SKM-1 (cell line): ENCODE results near the gene NSUN7.

Experiments used
- DNase-seq: peaks from one replicate; lab custom pipeline; 2025; ENCODE audit not compliant: unreplicated experiment; lab: John Stamatoyannopoulos, UW

NSUN7 gene

DNA sequence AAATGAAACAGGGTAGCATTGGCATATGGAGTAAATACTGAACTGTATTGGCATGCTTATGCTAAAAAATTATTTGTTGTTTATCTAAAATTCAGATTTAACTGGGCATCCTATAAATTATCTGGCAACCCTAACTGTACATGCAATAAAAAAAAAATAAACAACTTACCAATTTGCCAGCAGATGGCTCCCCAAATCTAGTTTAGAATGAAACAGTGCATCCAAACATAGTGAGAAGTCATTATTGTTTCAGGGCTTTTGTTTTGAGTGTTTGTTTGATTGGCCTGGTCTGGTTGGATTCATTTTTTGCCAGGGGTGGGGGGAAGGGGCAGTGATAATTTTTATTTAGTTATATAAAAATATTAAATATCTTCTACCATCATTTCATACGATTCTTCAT is 12.8 kb upstream of the NSUN7 start:
- no peak for DNase-seq

DNA sequence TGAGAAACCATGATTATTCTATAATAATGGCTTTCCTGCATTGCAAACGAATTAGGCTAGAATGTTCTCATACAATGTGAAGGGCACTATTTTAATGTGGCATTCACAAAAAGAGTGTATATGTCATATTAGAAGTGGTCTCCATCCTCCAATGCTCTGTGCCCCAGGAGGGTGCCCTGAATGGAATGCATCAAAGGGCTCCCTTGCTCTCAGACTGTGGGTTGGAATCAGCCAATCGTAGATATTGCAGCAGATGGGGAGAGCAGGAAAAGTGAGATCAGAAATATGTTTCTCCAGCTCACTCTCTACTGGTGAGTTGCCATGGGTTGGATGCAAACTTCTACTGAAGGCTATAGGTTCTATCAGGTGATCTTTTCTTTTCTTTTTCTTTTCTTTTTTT is 11.9 kb upstream of the NSUN7 start:
- DNase-seq: no peak

GRCh38 chr4:40739347-40739746 is 10.4 kb upstream of the NSUN7 start:
- no peak for DNase-seq

- no peak for DNase-seq
Measured at GRCh38 chr4:40744218-40744617, 5.5 kb upstream of the NSUN7 start.

DNA sequence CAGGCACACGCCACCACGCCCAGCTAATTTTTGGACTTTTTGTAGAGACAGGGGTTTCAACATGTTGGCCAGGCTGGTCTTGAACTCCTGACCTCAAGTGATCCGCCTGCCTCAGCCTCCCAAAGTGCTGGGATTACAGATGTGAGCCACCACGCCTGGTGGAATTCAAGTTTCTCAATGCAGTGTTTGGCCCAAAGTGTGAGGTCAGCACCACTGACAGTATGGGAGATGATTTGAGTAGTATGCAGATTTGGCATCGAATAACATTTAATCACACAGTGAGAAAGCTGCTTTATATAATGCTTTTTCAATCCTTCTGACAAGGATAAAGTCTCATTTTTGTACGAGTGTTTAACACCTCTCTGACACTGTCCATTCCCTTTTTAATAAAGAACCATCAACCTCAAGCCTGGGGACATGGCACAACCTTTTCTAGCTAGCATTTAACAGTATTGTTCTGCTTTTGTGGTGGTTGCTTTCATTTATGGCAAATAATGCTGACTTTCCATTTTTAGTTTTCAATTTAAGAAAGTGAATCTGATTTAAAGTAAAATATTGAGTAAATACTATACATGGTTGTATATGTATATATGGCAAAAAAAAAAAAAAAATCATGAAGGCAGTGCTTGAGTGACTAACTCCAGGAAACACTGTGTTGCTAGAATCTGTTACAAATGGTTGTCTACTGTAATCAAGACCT is 4.3 kb upstream of the NSUN7 start:
- DNase-seq: no peak

DNA sequence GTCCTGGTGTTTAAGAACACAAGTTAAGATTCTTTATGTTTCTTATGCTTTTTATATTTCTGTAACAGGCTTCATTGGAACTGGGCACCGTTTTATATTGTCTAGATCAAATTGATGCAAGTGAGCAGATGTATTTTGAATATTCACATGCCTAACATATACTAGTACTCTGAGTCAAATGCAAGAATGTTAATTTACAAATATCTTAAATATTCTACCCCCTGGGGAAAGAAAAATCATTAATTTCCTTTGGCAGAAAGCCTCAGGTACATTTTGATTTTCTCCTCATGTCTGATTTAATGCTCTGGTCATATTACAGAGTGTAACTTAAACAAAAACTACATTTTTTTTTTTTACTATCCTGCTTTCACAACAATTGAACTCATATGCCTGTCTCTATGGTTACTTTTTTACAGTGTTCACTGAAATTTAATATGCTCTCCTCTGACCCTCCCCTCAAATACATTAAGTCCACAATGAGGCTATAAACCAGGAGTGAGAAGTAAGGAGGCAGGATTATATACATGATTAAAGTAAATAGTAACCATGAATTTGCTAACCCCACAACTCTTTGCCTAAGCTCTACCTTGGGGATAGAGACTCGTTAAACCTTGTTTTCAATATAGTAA is 2.4 kb upstream of the NSUN7 start:
- no peak for DNase-seq

DNA sequence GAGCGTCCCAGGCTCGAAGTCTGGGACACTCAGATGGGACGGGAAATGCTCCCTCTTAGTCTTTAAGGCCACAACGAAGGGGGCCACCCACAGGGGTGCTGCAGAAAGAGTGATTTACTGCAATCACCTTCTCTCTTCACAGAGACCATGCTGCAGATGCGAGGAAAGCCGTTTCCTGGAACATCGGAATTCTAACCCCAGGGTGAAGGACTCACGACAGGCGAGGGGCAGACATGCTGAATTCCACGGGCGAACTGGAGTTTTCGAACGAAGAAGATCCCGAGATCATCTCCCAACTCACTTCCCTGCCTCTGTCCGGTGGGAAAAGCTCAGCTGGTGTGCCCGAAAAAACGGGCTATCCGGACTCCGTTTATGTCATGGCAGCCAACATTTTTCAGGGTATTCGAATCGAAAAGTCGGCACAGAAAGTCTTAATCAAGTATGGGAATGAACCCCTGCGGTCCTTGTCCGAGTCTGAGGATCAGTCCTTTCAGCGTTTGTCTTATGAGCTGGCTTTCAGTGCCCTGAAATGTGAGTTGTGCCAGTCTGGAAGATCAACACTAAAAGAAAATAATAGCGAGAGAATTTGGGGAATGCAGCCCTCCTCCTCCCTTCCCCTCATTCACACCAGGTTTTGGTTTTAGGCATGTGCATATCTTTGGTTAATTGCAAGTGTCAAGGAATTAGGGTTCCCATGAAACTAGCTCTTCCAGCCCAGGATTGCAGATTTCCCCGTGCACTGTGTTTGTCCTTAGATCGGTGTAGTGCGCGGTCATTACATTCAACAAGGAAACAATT is 905 bp downstream of the NSUN7 start:
- DNase-seq: no peak

DNA sequence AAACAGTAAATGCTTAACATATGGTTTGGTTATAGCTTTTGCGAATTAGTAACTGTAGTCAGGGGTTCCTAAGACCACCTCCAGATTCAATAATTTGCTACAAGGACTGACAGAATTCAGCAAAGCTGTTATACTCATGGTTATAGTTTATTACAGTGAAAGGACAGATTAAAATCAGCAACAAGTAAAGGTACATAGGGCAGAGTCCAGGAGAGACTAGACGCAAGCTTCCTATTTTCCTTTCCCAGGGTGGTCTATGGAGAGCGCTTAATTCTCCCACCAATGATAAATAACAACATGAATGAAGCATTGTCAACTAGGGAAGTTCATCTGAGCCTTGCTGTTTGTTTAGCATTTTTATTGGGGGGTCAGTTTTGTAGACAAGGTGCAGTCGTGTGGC is 5.9 kb downstream of the NSUN7 start:
- no peak for DNase-seq

DNA sequence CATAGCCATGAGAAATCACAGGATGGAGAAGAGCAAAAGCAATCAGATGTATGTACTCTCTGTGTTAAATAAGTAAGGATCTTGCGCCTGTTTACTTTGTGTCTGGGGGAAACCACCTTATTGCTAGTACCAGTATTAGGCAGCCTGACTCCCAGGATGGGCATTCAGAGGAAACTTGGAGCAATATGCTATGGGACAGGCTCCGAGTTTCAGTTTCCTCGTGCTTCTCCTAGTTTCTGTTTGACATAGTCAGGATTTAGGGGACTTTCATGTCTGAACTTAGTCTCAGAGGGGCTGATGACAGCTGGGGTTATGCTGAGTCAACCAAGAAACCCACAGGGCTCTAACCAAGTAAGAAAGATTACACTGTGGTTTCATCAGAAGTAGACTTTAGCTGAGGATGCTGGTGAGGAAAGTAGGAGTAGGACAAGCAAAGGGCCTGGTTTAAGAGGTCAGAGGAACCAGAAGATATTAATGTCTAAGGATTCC is 13.5 kb downstream of the NSUN7 start:
- DNase-seq: no peak

GRCh38 chr4:40769266-40769665 is 19.5 kb downstream of the NSUN7 start:
- no peak for DNase-seq

- DNase-seq: no peak
Measured at GRCh38 chr4:40778090-40778489, 28.3 kb downstream of the NSUN7 start.

DNA sequence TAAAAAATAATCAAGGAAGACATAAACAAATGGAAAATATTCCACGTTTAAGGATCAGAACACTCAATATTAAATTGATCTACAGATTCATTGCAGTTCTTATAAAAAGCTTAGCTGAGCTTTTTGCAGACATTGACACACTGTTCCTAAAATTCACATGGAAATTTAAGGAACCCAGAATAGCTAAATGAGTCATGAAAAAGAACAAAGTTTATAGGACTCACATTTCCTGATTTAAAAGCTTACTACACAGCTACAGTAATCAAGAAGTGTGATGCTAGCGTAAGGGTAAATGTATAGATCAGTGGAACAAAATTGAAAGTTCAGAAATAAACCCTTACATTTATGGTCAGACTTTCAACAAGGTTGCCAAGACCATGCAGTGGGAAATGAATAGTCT is 33.1 kb downstream of the NSUN7 start:
- no peak for DNase-seq

GRCh38 chr4:40785727-40786126 is 36.0 kb downstream of the NSUN7 start:
- no peak for DNase-seq

- DNase-seq: no peak
Measured at GRCh38 chr4:40788331-40788730, 38.6 kb downstream of the NSUN7 start.

DNA sequence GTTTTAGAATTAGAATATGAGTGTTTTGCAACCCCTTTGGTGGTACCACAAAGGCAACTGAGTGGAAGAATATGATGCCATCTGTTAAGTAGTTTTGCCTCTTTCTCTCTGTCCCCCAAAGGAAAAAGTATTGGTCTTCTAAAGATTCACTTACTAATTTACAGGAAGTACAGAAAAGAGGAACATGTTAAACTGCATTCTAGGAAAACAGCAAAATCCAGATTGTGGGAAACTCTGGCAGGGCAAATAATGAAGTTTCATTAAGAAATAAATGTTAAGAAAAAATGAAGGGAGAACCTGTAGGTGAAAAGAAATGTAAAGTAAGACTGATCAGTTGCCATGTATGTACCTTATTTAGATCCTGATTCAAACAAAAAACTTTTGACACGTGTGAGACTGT is 39.3 kb downstream of the NSUN7 start:
- DNase-seq: no peak

GRCh38 chr4:40789771-40790170 is 40.0 kb downstream of the NSUN7 start:
- no peak for DNase-seq

DNA sequence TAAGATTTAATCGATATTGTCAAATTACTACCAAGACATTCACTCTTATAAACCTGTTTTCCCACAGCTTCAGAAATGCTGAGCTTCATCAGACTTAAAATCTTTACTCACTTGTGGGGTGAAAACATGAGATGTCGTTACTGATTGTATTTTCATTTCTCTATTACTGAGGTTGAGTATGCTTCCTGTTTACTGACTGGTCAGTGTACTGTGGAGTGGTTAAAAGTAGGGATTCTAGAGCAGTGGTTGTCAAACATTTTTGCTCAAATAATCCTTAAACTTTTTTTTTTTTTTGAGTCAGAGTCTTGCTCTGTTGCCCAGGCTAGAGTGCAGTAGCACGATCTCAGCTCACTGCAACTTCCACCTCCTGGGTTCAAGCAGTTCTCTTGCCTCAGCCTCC is 50.3 kb downstream of the NSUN7 start:
- no peak for DNase-seq

- no peak for DNase-seq
Measured at GRCh38 chr4:40804598-40804997, 54.8 kb downstream of the NSUN7 start.

DNA sequence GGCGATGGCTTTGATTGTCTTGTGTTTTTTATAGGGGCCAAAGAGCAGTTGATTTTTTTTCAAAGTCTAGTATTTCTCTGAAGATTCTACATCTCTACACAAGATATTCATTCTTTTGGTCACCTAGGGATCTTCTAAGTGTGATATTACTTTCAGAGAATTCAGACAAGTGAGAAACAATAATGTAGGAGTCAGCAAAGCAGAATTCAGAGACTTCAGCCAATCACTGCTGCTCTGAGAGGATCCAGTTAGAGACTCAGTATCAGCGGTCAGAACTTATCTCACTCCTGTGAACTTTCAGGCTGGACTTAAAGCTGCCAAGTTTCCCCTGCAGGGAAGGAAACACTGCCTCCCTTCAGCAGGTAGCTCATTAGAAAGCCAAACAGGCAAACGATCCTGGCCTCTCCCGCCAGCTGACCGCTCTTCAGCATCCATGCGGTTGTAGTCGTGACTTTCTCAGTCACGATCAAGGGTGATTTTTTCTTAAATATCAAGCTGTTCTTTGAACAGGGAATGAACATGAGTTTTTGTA is 59.2 kb downstream of the NSUN7 start:
- no peak for DNase-seq

- peak; percentile 62 for DNase-seq
Measured at GRCh38 chr4:40811956-40812355, 62.2 kb downstream of the NSUN7 start.

DNA sequence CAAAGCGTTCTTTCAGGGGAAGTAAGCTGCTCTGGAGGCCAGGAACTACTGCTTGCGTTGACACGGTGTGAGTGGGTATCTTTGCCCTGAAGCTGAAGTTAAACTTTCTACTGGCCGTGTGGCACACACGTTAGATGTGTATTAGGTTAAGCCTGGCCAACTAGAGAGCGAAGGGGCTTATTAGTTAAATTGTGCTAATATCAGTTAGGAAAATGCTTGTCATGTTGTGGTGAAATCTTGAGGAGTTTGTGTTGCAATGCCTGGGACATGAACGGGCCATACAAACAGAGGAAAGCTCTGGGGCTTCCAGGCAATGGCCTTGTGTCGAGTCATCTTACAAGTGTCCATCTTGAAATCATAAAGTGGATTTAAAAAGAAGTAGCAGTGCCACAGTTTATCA is 62.6 kb downstream of the NSUN7 start:
- DNase-seq: no peak

GRCh38 chr4:40812856-40813255 is 63.1 kb downstream of the NSUN7 start:
- no peak for DNase-seq
